H9 (cell line): ENCODE results near the gene FBL. TPM values are rescaled to one million over a fixed set of nuclear protein-coding genes. Genes with fewer than 3 reads are reported as not detected.
A peak's percentile ranks its signal among the peaks of the same experiment; 100 is the strongest.

ENCODE experiments used
- DNase-seq: peaks from one replicate; pipeline ENCODE4 v3.0.0-alpha.2; 2017
- H2AFZ ChIP-seq: one replicate; pipeline ENCODE4 v1.6.1; 2013; ENCODE audit warnings: mild to moderate bottlenecking, low read length, control low read depth, moderate library complexity
- H2AK5ac ChIP-seq: 2 replicates; pipeline ENCODE4 v1.6.1; 2013; ENCODE audit warnings: low read length, control low read depth, mixed read lengths; ENCODE audit not compliant: insufficient read length
- H2BK120ac ChIP-seq: one replicate; pipeline ENCODE4 v1.6.1; 2013; ENCODE audit warnings: low read depth, mild to moderate bottlenecking, low read length, control low read depth, inconsistent platforms; ENCODE audit not compliant: poor library complexity, severe bottlenecking
- H2BK12ac ChIP-seq: 2 replicates; pipeline ENCODE4 v1.6.1; 2013; ENCODE audit warnings: low read length, control low read depth, mixed read lengths, low read depth; ENCODE audit not compliant: insufficient read length
- H2BK15ac ChIP-seq: 2 replicates; pipeline ENCODE4 v1.6.1; 2013; ENCODE audit warnings: low read depth, low read length, control low read depth
- H2BK20ac ChIP-seq: one replicate; pipeline ENCODE4 v1.6.1; 2013; ENCODE audit warnings: low read depth, mild to moderate bottlenecking, low read length, control low read depth, inconsistent platforms; ENCODE audit not compliant: poor library complexity, severe bottlenecking
- H2BK5ac ChIP-seq: 2 replicates; pipeline ENCODE4 v1.6.1; 2013; ENCODE audit warnings: low read length, control low read depth, mixed read lengths; ENCODE audit not compliant: insufficient read length
- H3K14ac ChIP-seq: 2 replicates; pipeline ENCODE4 v1.6.1; 2013; ENCODE audit warnings: low read length, control low read depth; ENCODE audit not compliant: insufficient read depth
- H3K18ac ChIP-seq: 2 replicates; pipeline ENCODE4 v1.6.1; 2013; ENCODE audit warnings: low read depth, mild to moderate bottlenecking, mixed read lengths, low read length, control low read depth; ENCODE audit not compliant: insufficient read length
- H3K23ac ChIP-seq: 2 replicates; pipeline ENCODE4 v1.6.1; 2013; ENCODE audit warnings: low read length, control low read depth, mixed read lengths, low read depth; ENCODE audit not compliant: insufficient read length
- H3K23me2 ChIP-seq: 2 replicates; pipeline ENCODE4 v1.6.1; 2013; ENCODE audit warnings: low read depth, mild to moderate bottlenecking, mixed read lengths, low read length, control low read depth; ENCODE audit not compliant: insufficient read length, poor library complexity, severe bottlenecking
- H3K27ac ChIP-seq: 2 replicates; pipeline ENCODE4 v1.5.1; 2013; ENCODE audit warnings: low read length, control low read depth, mixed read lengths, low read depth; ENCODE audit not compliant: insufficient read length
- H3K27me3 ChIP-seq: 2 replicates; pipeline ENCODE4 v1.6.1; 2013; ENCODE audit warnings: low read length, control low read depth, inconsistent platforms; ENCODE audit not compliant: insufficient read depth
- H3K4ac ChIP-seq: 2 replicates; pipeline ENCODE4 v1.6.1; 2013; ENCODE audit warnings: low read depth, mild to moderate bottlenecking, control low read depth, inconsistent platforms, low read length, moderate library complexity
- H3K4me1 ChIP-seq: 2 replicates; pipeline ENCODE4 v1.6.1; 2013; ENCODE audit warnings: low read length, control low read depth, inconsistent platforms; ENCODE audit not compliant: insufficient read depth
- H3K4me2 ChIP-seq: 2 replicates; pipeline ENCODE4 v1.6.1; 2013; ENCODE audit warnings: low read length, control low read depth, mixed read lengths; ENCODE audit not compliant: insufficient read length, insufficient read depth
- H3K56ac ChIP-seq: 2 replicates; pipeline ENCODE4 v1.6.1; 2013; ENCODE audit warnings: low read depth, mild to moderate bottlenecking, mixed read lengths, low read length, control low read depth; ENCODE audit not compliant: insufficient read length
- H3K79me1 ChIP-seq: 2 replicates; pipeline ENCODE4 v1.6.1; 2013; ENCODE audit warnings: low read depth, mild to moderate bottlenecking, moderate library complexity, low read length, control low read depth, inconsistent platforms; ENCODE audit not compliant: insufficient read depth, poor library complexity, severe bottlenecking
- H3K79me2 ChIP-seq: 2 replicates; pipeline ENCODE4 v1.6.1; 2013; ENCODE audit warnings: low read length, control low read depth, inconsistent platforms; ENCODE audit not compliant: insufficient read depth
- H3K9ac ChIP-seq: 2 replicates; pipeline ENCODE4 v1.6.1; 2013; ENCODE audit warnings: low read length, control low read depth, mixed read lengths; ENCODE audit not compliant: insufficient read length; ENCODE audit errors: extremely low read depth
- H3K9me3 ChIP-seq: one replicate; pipeline ENCODE4 v1.6.1; 2013; ENCODE audit warnings: low read depth, low read length, inconsistent platforms; ENCODE audit not compliant: control insufficient read depth
- H3T11ph ChIP-seq: one replicate; pipeline ENCODE4 v1.6.1; 2013; ENCODE audit warnings: mild to moderate bottlenecking, low read length, control low read depth, inconsistent platforms
- H4K20me1 ChIP-seq: one replicate; pipeline ENCODE4 v1.6.1; 2013; ENCODE audit not compliant: control insufficient read depth, insufficient read length, insufficient read depth
- H4K5ac ChIP-seq: 2 replicates; pipeline ENCODE4 v1.6.1; 2013; ENCODE audit warnings: low read depth, mild to moderate bottlenecking, mixed read lengths, low read length, control low read depth; ENCODE audit not compliant: insufficient read length
- H4K8ac ChIP-seq: replicated peaks from 2 replicates; pipeline ENCODE4 v1.6.1; 2013; ENCODE audit warnings: low read length, control low read depth, mixed read lengths, low read depth; ENCODE audit not compliant: insufficient read length
- H4K91ac ChIP-seq: 2 replicates; pipeline ENCODE4 v1.6.1; 2013; ENCODE audit warnings: low read depth, mild to moderate bottlenecking, moderate library complexity, mixed read lengths, low read length, control low read depth; ENCODE audit not compliant: insufficient read length
- H3K27ac Mint-ChIP-seq, 3 experiments: 2 replicates in 2 of 3; 3 replicates in 1 of 3; pipeline ENCODE4 v1.8.0; 2020 to 2021; ENCODE audit warnings: mixed read lengths in 3 of 3, mild to moderate bottlenecking in 1 of 3, moderate library complexity in 1 of 3
- H3K27me3 Mint-ChIP-seq: 2 replicates; pipeline ENCODE4 v1.8.0; 2021; ENCODE audit warnings: low read depth, mild to moderate bottlenecking, moderate library complexity, mixed read lengths
- H3K36me3 Mint-ChIP-seq, 3 experiments: 2 replicates in 2 of 3; 3 replicates in 1 of 3; pipeline ENCODE4 v1.8.0; 2020 to 2021; ENCODE audit warnings: low read depth in 3 of 3, mixed read lengths in 3 of 3; ENCODE audit not compliant: insufficient read depth in 1 of 3
- H3K4me1 Mint-ChIP-seq, 2 experiments: 2 replicates each; pipeline ENCODE4 v1.8.0; 2020; ENCODE audit warnings: mixed read lengths in 2 of 2
- H3K4me3 Mint-ChIP-seq, 2 experiments: 2 replicates in 1 of 2; 3 replicates in 1 of 2; pipeline ENCODE4 v1.8.0; 2020 to 2021; ENCODE audit warnings: mild to moderate bottlenecking in 2 of 2, mixed read lengths in 2 of 2, moderate library complexity in 1 of 2
- H3K9me3 Mint-ChIP-seq, 2 experiments: 2 replicates in 1 of 2; 3 replicates in 1 of 2; pipeline ENCODE4 v1.8.0; 2020; ENCODE audit warnings: mild to moderate bottlenecking in 2 of 2, mixed read lengths in 2 of 2, moderate library complexity in 1 of 2
- WGBS: extraction: QIAGEN DNeasy Blood & Tissue Kit; methylation state at CpG from one replicate; pipeline ENCODE4 v1.1.7; 2013; ENCODE audit warnings: missing lambda C conversion rate, low lambda C conversion rate, mixed read lengths; ENCODE audit not compliant: insufficient read length; ENCODE audit errors: extremely low coverage; 5-methylcytosine and 5-hydroxymethylcytosine counted together
- total RNA-seq: library from RNA; stranded (reverse); gene quantifications from 2 replicates; pipeline ENCODE4 v1.2.1, GENCODE V29; 2021
- TF ChIP-seq, protein P1 (sequence below): fragments of 200-600 bp; sonication (generic); conservative IDR thresholded peaks from 3 replicates; pipeline ENCODE4 v1.8.0; 2021; ENCODE audit warnings: antibody characterized with exemption, mild to moderate bottlenecking

FBL gene
- total RNA-seq, 1 experiment from 2014 or later: 625 TPM

DNA sequence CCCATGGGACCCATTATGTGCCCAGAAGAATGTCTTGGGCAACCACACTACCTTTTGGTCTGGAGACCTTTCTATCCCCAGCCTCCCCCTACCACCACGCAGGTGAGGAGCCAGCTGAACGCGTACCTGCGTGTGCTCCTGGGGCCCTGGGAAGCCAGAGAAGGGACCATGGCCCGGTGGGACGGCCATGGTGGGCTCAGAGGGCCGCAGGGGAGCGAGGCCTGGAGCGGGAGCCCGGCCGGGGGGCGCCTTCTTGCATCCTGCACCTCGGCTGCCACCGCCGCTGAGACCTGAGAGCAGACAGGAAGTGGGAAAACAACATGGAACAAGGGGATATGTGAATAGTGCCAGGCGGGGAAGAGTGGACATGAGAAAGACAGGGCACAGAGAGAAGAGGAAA, 14.5 kb downstream of the FBL start:
- Histone ChIP-seq H4K8ac (no peak overlapping the region), H3K9me3 (no peaks in the 10 kb centered on the region), H3K79me2 (no peaks in the 10 kb centered on the region), H3K9ac (no peak overlapping the region), H3K18ac (no peak overlapping the region), H2BK20ac (no peak overlapping the region), H2BK12ac (no peak overlapping the region), H4K91ac (no peak overlapping the region), H3K79me1 (no peaks in the 10 kb centered on the region), H2AK5ac (no peak overlapping the region), H4K5ac (no peak overlapping the region), H2BK5ac (no peak overlapping the region), H3K14ac (no peak overlapping the region), H2AFZ (no peak overlapping the region), H3K4me1 (no peaks in the 10 kb centered on the region), H3K23ac (no peak overlapping the region), H4K20me1 (no peaks in the 10 kb centered on the region), H3K56ac (no peak overlapping the region), H3K27me3 (no peaks in the 10 kb centered on the region), H3K23me2 (no peaks in the 10 kb centered on the region), H3K27ac (no peak overlapping the region), H2BK15ac (no peak overlapping the region), H3K4ac (no peak overlapping the region), H3T11ph (no peak overlapping the region), H2BK120ac (no peak overlapping the region), H3K4me2 (no peak overlapping the region)
- TF ChIP-seq, protein P1, sequence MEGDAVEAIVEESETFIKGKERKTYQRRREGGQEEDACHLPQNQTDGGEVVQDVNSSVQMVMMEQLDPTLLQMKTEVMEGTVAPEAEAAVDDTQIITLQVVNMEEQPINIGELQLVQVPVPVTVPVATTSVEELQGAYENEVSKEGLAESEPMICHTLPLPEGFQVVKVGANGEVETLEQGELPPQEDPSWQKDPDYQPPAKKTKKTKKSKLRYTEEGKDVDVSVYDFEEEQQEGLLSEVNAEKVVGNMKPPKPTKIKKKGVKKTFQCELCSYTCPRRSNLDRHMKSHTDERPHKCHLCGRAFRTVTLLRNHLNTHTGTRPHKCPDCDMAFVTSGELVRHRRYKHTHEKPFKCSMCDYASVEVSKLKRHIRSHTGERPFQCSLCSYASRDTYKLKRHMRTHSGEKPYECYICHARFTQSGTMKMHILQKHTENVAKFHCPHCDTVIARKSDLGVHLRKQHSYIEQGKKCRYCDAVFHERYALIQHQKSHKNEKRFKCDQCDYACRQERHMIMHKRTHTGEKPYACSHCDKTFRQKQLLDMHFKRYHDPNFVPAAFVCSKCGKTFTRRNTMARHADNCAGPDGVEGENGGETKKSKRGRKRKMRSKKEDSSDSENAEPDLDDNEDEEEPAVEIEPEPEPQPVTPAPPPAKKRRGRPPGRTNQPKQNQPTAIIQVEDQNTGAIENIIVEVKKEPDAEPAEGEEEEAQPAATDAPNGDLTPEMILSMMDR: no peak
- Mint-ChIP-seq H3K36me3 (peaks cover 19 to 66% (median 49%) of the 10 kb centered on the region in 3 experiments), H3K9me3 (no peaks in the 10 kb centered on the region), H3K4me1 (peaks cover 18 to 19% of the 10 kb centered on the region in 2 experiments), H3K27ac (peak overlapping the region in 2 of 3 experiments; percentile 35 to 85; a peak in 3 of 7 replicates), H3K4me3 (no peak overlapping the region), H3K27me3 (no peaks in the 10 kb centered on the region)
- no CpG with 5 or more reads among the region's 16 CpGs for WGBS
- no peak for DNase-seq
